A172 (cell line): ENCODE data around the gene ORAI2. TPM values are rescaled to one million over a fixed set of nuclear protein-coding genes. Genes with fewer than 3 reads are reported as not detected.
"Not testable (repeated sequence)": the region's sequence is repeated elsewhere in the genome, so short reads cannot be mapped to it uniquely, and the experiment has no call there.

ENCODE experiments used
- DNase-seq: peaks from one replicate; pipeline ENCODE4 v3.0.0-alpha.2; 2015; ENCODE audit warnings: low spot score
- total RNA-seq: library from RNA; depleted of rRNA; stranded (reverse); fragments of >200 nt; shearing (Covaris generic); gene quantifications from 2 replicates; pipeline ENCODE4 v1.2.3, GENCODE V29; 2014; rRNA removed

ORAI2 gene
- total RNA-seq, result 67.6 and 77.9 TPM in 2 replicates

DNA sequence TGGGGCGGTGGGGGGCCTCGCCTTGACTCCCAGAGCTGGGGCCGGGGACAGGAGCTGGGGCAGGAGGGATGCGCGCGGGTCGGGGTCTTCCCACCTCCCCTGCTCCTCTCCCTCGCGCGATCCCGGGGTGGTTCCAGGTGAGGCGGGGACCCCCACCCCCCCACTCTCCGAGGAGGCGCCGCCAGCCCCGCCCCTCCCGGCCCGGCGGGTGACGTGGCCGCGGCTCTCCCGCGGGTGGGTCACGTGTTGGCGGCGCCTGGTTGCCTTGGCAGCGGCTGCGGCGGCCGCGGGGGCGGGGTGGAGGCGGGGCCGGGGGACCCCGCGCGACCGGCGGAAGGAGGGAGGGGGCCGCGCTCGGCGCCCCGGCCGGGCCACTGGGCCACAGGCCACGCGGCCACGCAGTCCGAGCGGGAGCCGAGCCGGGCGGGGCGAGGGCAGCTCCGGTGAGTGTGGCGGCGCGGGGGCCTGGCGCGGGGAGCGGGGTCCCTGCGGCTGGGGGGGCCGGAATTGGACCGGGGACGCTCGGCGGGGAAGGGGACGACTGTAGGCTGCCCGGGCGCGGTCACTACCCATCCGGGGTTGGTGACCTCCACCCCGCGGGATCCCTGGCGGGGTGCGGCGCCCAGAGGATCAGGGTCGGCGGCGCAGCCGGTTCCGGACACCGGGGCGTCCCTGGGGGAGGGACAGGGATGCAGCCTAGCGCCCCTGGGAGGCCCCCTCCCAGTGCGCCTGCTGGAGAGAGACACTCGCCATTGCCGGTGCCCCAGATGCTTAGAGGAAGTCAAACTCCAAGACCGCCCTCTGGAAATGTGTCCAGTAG is at the start of gene ORAI2:
Gene ORAI2 (plus strand): TSS at position 357 of the 820 bp plus-strand sequence. CDS start 5,382 bp downstream, outside the sequence.
- DNase-seq, result peak; percentile 40

DNA sequence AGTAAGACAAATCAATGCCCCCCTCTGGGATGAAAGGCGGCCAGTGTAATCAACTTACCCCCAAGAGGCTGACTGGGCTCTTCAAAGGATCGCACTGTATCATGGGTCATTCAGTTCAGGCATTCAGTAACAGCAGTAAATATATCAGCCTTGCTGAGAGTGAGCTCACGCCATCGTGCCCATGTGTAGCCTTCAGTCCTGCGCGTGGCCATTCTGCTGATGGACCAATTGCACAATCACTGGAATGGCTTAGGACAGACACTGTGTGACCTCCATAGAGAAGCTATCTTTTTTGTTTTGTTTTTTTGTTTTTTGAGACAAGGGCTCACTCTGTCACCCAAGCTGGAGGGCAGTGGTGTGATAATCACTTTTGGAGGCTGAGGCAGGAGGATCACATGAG is 46.3 kb upstream of the ORAI2 start:
- DNase-seq, result no peak

DNA sequence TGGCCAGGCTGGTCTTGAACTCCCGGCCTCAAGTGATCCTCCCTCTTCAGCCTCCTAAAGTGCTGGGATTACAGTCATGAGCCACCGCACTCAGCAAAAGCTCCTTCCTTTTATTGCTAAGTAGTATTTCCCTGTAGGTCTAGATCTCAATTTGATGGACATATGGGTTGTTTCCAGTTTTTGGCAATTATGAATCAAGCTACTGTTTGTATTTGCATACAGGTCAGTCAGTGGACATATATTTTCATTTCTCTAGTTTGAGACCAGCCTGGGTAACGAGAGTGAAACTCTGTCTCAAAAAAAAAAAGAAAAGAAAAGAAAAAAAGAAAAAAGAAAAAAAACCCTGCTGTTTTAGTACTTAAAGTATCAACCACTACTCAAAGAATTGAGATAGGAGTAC is 43.6 kb upstream of the ORAI2 start:
- DNase-seq, result no peak

DNA sequence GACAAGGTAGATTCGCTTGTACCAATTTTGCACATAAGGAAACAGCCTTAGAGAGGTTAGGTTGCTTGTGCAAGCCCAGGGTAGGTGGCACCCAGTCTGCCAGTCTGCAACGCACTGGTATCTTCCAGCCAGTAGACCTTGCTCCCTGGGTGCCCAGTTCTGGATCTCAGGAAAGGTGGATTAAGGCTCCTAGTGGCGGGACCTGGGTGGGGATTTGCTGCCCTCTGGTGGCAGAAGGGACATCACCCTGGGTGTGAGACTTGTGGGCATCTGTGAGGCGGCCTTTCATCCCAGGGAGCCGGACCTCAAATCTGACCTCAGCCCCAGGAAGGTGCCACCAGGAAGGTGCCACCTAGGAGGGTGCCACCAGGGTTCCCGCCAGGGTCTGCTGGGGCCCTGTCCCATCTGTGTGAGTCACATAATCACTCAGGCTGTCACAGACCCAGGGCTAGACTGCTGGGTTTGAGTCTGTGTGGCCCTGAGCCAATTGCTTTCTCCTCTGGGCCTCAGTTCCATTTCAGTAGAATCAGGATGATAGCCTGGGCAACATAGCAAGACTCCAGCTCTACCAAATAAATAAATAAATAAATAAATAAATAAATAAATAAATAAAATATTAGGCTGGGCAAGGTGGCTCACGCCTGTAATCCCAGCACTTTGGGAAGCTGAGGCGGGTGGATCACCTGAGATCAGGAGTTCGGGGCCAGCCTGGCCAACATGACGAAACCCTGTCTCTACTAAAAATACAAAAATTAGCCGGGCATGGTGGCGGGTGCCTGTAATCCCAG is 42.5 kb upstream of the ORAI2 start:
- peak; percentile 69 for DNase-seq

DNA sequence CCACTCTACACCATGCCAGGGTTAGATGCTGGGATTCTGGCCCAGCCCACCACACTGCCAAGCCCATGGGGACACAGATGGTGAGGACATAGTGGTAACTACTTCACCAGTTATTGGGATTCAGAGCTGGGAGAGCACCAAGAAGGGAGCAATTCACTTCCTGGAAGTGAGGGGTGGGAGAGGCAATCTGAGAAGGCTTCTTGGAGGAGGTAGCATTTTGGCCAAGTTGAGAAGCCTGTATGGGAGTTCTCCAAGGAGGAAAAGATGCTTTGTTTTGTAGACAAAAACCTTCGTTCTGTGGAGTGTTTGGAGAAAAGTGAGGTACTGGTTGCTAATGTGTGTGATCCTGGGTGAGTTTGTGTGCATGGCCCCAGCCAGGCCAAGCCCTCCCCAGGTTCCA is 41.0 kb upstream of the ORAI2 start:
- DNase-seq, result no peak

DNA sequence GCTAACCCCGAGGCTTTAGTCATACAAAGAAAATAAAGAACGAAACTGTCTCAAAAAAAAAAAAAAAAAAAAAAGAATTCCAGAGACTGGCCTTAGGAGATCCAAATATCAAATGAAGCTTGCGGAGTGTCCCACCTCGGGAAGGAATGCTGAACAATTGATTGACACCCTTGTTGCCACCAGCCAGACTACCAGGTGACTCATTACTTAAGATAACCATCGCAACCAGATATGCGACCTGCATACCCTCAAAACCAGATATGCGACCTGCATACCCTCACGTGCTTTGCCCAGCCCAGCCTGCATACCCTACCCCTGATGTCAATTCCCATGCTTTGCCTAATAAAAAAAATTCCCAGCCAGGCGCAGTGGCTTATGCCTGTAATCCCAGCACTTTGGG is 39.9 kb upstream of the ORAI2 start:
- peak; percentile 93 for DNase-seq

DNA sequence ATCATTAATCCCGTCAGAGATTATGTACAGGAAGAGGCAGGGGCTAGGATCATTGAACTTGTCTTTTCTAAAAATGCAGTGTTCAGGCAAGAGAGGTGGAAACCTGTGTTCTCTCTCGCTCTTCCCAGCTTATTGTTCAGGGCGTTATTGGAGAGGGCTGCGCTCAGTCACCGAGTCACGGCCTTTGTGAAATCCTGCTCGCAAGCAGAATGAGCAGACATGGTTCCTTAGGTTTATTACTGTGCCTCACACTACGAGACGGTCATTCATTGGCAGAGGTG is 37.8 kb upstream of the ORAI2 start:
- DNase-seq, result no peak

DNA sequence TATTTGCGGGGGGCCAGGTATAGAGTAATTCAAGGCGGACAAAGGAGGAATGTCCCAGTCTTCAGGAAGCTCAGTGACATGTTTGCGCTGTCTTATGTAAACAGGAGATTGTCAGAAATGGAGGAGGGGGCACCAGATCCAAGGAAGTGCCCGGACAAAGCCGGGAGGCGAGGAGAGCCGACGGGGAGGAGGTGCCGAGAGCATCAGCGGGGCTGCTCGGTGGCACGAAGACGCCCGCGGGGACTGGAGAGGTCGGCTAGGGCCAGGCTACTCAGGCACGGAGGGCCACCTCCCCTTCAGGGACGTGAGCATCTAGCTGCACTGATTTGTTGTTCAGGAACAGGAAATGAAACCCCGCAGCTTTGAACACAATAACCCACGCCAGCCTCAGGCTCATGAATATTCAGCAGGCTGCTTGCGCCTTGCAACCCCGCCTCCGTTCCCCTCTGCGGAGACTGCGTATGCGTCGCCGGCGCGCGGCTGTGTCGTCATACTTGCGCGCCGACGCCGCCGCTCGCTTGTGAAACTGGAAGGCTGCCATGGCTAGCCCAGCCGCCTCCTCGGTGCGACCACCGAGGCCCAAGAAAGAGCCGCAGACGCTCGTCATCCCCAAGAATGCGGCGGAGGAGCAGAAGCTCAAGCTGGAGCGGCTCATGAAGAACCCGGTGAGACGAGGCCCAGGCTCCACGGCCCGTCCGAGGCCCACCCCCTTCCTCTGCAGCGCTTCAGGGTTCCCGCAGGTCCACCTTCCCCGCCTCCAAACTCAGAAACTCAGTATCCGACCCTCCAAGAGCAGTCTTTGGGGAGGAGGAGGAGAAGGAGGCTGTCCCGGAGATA is 37.3 kb upstream of the ORAI2 start, which contains the start of gene PRKRIP1:
Gene PRKRIP1 (plus strand): TSS at position 491 of the 837 bp plus-strand sequence. CDS start 49 bp downstream, at position 540.
- peak; percentile 94 for DNase-seq

DNA sequence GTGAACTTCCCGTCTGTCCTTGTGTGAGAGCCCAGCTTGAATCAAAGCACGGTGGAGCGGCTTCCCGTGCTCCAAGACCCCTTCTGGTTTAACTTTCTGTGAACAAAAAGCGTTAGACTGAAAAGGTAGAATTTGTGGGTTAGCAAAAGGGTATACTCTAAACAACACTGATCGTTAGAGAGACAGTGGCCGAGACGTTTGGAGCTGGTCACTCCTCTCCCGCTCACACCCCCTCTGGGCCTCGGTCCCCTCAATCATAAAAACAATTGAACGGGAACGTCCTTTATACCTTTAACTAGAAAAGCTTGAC is 36.7 kb upstream of the ORAI2 start:
- no peak for DNase-seq

DNA sequence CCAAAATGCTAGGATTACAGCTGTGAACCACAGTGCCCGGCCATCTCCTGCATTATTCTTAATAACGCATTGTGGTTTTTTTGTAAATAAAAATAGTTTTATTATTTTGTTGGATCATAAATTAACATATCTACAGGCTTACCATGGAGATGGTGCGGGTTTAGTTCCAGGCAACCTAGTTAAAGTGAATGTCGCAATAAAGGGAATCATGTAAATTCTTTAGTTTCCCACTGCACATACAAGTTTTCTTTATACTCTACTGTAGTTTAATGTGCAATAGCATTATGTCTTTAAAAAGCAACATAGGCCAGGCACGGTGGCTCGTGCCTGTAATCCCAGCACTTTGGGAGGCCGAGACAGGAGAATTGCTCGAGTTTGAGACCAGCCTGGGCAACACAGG is 34.8 kb upstream of the ORAI2 start:
- DNase-seq, result no peak

DNA sequence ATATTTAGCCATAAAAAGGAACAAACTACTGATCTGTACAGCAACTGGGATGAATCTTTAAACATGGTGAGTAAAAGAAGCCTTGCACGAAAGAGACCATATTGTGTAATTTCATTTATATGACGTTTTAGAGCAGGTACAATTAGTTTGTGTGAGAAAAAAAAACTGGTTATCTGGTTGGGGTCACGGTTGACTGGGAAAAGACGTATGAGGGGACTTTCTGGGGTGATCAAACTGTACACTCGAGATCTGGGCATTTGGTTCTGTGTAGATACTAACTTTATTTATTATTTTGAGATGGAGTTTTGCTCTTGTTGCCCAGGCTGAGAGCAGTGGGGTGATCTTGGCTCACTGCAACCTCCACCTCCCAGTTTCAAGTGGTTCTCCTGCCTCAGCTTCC is 33.0 kb upstream of the ORAI2 start:
- no peak for DNase-seq

DNA sequence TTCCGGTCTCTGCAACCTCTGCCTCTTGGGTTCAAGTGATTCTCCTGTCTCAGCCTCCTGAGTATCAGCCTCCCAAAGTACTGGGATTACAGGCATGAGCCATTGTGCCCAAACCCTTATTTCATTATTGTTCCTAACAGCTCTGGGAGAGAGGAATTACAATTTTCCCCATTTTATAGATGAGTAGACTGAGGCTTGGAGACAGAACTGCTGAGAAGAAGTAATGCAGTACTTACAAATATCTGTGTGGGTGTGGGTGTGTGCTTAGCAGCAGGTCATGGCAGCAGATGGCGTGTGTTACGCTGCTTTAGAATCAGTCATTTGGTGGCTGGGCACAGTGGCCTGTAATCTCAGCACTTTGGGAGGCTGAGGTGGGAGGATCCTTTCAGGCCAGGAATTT is 29.8 kb upstream of the ORAI2 start:
- no peak for DNase-seq

DNA sequence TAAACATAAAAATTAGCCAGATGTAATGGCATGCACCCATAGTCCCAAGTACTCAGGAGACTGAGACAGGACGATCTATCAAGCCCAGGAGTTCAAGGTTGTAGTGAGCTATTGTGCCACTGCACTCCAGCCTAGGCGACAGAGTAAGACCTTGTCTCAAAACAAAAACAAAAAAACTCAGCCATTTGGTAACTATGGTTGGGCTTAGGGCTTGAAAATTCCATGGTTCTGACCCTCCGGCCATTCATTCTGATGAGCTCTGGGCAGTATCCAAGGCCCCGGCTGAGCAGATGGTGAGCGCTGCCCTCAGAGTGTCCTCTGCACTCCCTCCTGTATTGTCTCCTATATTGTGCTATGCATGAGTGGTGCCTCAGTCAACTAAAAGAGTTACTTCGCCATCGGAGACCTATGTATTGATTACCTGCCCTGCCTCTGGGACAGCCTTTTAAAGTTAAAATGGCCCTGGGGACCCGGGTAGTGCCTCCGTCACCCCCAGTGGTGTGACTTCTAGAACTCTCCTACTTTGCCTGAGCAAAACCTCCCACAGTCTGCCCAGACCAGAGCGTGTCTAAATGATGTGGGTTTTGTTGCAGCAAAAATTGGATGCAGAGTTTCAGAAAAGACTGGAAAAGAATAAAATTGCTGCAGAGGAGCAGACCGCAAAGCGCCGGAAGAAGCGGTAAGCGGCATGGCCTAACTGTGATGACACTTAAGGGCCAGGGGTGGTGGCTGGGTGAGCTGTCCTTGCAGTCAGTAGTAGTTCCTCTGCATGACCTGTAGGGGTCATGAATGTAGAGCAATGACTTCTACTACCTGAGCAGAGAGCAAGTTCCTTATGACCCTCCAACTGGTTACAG is 29.1 kb upstream of the ORAI2 start:
- peak; percentile 74 for DNase-seq

DNA sequence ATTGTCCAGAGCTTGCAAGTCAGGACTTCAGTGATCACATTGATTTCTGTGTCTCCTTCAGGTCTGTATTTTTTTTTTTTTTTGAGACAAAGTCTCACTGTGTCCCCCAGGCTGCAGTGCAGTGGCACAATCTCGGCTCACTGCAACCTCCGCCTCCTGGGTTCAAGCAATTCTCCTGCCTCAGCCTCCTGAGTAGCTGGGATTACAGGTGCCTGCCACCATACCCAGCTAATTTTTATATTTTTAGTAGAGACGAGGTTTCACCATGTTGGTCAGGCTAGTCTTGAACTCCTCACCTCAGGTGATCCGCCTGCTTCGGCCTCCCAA is 28.6 kb upstream of the ORAI2 start:
- DNase-seq, result not testable (repeated sequence)

DNA sequence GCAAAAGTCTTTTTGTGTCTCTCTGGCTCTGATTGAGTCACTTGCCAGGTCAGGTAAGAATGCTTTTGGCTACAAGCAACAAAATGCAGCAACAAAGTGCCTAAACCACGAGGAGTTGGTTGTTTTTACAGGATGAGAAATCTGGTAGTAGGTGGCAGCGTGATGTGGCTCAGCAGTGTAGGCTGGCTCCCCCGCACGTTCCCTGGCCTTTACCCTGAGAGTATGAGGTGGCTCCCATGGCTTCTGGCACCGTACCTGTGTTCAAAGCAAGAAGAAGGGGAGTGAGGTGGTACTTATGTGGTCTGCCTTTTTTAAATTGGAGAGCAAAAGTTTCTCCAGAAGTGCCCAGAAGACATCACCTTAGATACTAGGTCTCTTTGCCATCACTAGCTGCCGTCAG is 25.5 kb upstream of the ORAI2 start:
- no peak for DNase-seq

DNA sequence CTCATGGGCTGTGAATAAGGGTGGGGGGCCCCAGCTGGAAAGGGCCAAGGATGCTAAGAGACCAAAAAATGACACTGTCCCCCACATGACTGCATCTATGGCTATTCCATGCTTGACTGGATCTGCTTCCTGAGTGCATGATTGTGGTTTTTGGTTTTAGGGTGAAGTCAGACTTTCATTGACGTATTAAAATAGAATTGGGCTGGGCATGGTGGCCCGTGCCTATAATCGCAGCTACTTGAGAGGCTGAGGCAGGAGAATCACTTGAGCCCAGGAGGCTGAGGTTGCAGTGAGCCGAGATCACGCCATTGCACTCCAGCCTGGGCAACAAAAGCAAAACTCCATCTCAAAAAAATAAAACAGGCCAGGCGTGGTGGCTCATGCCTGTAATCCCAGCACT is 24.8 kb upstream of the ORAI2 start:
- DNase-seq, result not testable (repeated sequence)

DNA sequence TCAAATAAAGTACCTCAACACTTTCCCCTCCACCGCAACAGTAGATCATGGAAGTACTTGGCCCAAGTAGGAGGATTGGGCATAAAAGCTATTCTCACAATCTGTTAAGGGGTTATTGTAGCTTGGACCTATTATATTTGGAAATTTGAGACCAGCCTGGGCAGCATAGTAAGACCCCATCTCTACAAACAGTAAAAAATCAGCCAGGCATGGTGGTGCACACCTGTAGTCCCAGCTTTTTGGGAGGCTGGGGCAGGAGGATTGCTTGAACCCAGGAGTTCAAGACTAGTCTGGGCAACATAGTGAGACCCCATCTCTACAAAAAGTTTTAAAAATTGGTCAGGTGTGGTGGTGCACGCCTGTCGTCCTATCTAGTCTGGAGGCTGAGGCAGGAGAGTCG is 24.0 kb upstream of the ORAI2 start:
- DNase-seq, result no peak

DNA sequence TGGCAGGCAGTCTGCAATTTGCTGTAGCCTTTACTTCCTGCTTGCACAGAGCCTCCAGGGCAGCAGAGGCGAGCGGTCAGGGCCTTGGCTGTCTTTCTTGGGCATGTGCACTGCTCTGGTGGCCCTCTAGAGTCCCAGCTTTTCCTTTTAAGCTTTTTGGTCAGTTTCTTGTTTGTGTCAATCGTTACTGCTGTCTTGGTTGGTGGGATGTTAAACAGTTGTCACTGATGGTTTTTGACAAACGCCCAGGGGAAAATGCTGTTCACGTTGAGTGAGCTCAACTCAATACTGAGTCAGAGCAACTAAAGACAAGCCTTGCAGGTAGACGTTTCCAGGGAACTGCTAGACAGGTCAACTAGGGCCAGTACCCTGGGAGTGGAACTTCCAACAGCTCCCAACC is 23.3 kb upstream of the ORAI2 start:
- DNase-seq, result no peak

DNA sequence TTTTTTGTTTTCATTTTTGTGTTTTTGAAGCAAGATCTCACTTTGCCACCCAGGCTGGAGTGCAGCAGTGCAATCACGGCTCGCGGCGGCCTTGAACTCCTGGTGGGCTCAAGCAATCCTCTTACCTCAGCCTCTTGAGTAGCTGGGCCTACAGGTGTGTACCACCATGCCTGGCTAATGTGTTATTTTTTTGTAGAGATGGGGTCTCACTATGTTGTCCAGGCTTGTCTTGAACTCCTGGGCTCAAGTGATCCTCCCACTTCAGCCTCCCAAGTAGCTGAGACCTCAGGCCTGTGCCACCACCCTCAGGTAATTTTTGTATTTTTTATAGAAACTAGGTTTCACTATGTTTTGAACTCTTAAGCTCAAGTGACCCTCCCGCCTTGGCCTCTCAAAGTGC is 22.5 kb upstream of the ORAI2 start:
- no peak for DNase-seq

DNA sequence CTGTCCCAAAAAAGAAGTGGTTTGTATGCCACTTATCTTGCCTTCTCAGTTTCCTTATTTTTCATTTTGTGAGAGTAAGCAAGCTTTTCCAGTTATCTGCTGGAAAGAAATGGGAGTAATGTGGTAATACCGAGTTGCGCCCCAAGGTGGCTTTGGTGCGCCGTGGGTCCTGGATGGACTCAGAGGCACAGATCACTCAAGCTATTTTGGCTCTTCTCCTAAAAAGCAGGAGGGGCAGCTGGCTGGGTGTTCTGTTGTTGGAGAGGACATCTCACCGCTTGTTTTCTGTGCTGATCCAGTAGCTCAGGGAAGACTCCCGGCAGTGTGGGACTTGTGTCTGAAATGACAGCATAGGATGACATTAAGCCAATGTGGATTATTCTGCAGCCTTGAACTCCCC is 20.8 kb upstream of the ORAI2 start:
- no peak for DNase-seq

DNA sequence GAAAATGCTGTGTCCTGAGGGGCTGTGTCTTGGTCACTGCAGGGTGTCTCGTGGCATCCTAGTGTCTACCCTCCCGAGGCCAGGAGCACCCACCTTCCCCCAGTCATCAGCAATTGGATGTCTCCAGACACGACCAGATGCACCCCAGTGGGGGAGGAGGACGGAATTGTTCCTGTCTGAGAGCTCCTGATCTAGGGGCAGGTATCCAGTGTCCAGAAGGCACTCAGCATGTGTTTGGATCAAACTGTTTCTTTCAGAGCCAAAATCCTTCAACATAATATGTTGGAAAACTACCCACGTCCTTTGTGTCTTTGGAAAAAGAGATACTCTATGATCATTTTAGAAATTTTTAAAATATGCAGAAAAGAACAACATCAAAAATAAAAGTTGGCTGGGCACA is 20.3 kb upstream of the ORAI2 start:
- DNase-seq, result no peak

DNA sequence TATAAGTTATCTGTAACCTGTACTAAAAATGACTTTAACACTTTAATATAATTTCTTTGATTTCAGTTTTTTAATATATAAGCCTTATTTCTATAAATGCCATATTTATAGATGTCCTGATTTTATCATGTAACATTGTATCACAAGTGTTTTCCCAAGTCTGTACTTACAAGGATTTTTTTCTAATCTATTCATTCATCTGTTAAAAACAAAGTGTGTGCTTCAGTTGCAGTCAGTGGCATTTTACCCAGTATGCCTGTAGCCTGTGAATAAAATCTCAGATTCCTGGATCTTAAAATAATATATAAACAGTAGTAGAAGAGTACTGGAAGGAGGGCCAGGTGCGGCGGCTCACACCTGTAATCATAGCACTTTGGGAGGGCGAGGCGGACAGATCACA is 19.8 kb upstream of the ORAI2 start:
- DNase-seq, result no peak
